HG02678 (cell line): ENCODE measurements around the gene SYNDIG1.

Experiments used
- ATAC-seq: cut with Tn5 transposase; IDR thresholded peaks from one replicate; pipeline ENCODE4 v1.9.1; 2021; ENCODE audit warnings: mild to moderate bottlenecking, moderate library complexity; ENCODE audit not compliant: unreplicated experiment

Gene SYNDIG1

GRCh38 chr20:24559114-24559732 lies 89.8 kb downstream of the SYNDIG1 start:
- ATAC-seq = no peak

GRCh38 chr20:24560571-24561491 lies 91.4 kb downstream of the SYNDIG1 start:
- no peak for ATAC-seq

- ATAC-seq = no peak
These were observed 96.5 kb downstream of the SYNDIG1 start for GRCh38 chr20:24565835-24566351.

- no peak for ATAC-seq
These were observed 97.2 kb downstream of the SYNDIG1 start for GRCh38 chr20:24566656-24567055.

GRCh38 chr20:24567508-24567907 lies 98.1 kb downstream of the SYNDIG1 start:
- ATAC-seq = no peak

- ATAC-seq = no peak
These were observed 99.4 kb downstream of the SYNDIG1 start for GRCh38 chr20:24568842-24569241.

- no peak for ATAC-seq
These were observed 101.7 kb downstream of the SYNDIG1 start for GRCh38 chr20:24571159-24571558.

- ATAC-seq = no peak
These were observed 102.7 kb downstream of the SYNDIG1 start for GRCh38 chr20:24572140-24572539.

GRCh38 chr20:24572862-24573261 lies 103.4 kb downstream of the SYNDIG1 start:
- no peak for ATAC-seq

GRCh38 chr20:24573557-24573956 lies 104.1 kb downstream of the SYNDIG1 start:
- no peak for ATAC-seq

GRCh38 chr20:24574307-24574706 lies 104.9 kb downstream of the SYNDIG1 start:
- no peak for ATAC-seq

- ATAC-seq = no peak
These were observed 105.4 kb downstream of the SYNDIG1 start for GRCh38 chr20:24574797-24575196.

GRCh38 chr20:24575811-24576210 lies 106.4 kb downstream of the SYNDIG1 start:
- ATAC-seq = no peak

- no peak for ATAC-seq
These were observed 107.0 kb downstream of the SYNDIG1 start for GRCh38 chr20:24576447-24576846.

GRCh38 chr20:24577271-24577909 lies 108.0 kb downstream of the SYNDIG1 start:
- no peak for ATAC-seq

- ATAC-seq = no peak
These were observed 109.4 kb downstream of the SYNDIG1 start for GRCh38 chr20:24578567-24579415.

- ATAC-seq = no peak
These were observed 110.0 kb downstream of the SYNDIG1 start for GRCh38 chr20:24579475-24579874.

- no peak for ATAC-seq
These were observed 110.6 kb downstream of the SYNDIG1 start for GRCh38 chr20:24580006-24580405.

- ATAC-seq = no peak
These were observed 111.4 kb downstream of the SYNDIG1 start for GRCh38 chr20:24580855-24581254.

GRCh38 chr20:24581443-24582170 lies 112.2 kb downstream of the SYNDIG1 start:
- ATAC-seq = no peak
